Fibroblast of skin of left biceps (primary cell): ENCODE data around the gene DNAH1.

Experiments used
- DNase-seq, 2 experiments: peaks; one replicate each; pipeline ENCODE4 v3.0.0-alpha.2; 2013; ENCODE audit warnings: low read depth in 2 of 2

DNAH1 gene

GRCh38 chr3:52290596-52291507 lies 25.3 kb upstream of the DNAH1 start:
- DNase-seq = no peak

GRCh38 chr3:52291508-52292181 lies 24.5 kb upstream of the DNAH1 start:
- DNase-seq = no peak

GRCh38 chr3:52292247-52293065 lies 23.7 kb upstream of the DNAH1 start:
- DNase-seq = no peak

GRCh38 chr3:52293491-52294319 lies 22.4 kb upstream of the DNAH1 start:
- DNase-seq = no peak

GRCh38 chr3:52294320-52295150 lies 21.6 kb upstream of the DNAH1 start:
- DNase-seq = no peak

GRCh38 chr3:52295671-52296208 lies 20.4 kb upstream of the DNAH1 start:
- DNase-seq = no peak

GRCh38 chr3:52297242-52298148 lies 18.6 kb upstream of the DNAH1 start:
- no peak for DNase-seq

- no peak for DNase-seq
Observed at GRCh38 chr3:52298149-52299098, 17.7 kb upstream of the DNAH1 start.

- no peak for DNase-seq
Observed at GRCh38 chr3:52299247-52299878, 16.8 kb upstream of the DNAH1 start.

GRCh38 chr3:52299879-52300611 lies 16.1 kb upstream of the DNAH1 start:
- no peak for DNase-seq

- no peak for DNase-seq
Observed at GRCh38 chr3:52302426-52303145, 13.5 kb upstream of the DNAH1 start.

GRCh38 chr3:52303811-52304210 lies 12.3 kb upstream of the DNAH1 start:
- no peak for DNase-seq

GRCh38 chr3:52305926-52306325 lies 10.2 kb upstream of the DNAH1 start:
- DNase-seq = no peak

- DNase-seq = no peak
Observed at GRCh38 chr3:52306978-52307377, 9.1 kb upstream of the DNAH1 start.

GRCh38 chr3:52308308-52308707 lies 7.8 kb upstream of the DNAH1 start:
- no peak for DNase-seq
